Left ventricle myocardium inferior (tissue), 1 donor: ENCODE data around the gene MRC2. TPM values are rescaled to one million over a fixed set of nuclear protein-coding genes. Genes with fewer than 3 reads are reported as not detected.
"Not testable (repeated sequence)": the region's sequence is repeated elsewhere in the genome, so short reads cannot be mapped to it uniquely, and the experiment has no call there.

ENCODE experiments used
- DNase-seq: peaks from one replicate; pipeline ENCODE4 v3.0.0-alpha.2; 2020
- H3K27ac ChIP-seq: fragments of 200-600 bp; replicated peaks from 2 replicates; pipeline ENCODE4 v1.8.0; 2021
- H3K27me3 ChIP-seq: fragments of 200-600 bp; 2 replicates; pipeline ENCODE4 v1.8.0; 2021; ENCODE audit warnings: low read depth
- H3K36me3 ChIP-seq: fragments of 200-600 bp; 2 replicates; pipeline ENCODE4 v1.8.0; 2021
- H3K4me1 ChIP-seq: fragments of 200-600 bp; 2 replicates; pipeline ENCODE4 v1.8.0; 2021
- H3K4me3 ChIP-seq: fragments of 200-600 bp; 2 replicates; pipeline ENCODE4 v1.8.0; 2021; ENCODE audit warnings: mild to moderate bottlenecking, moderate library complexity
- H3K9me3 ChIP-seq: fragments of 200-600 bp; replicated peaks from 2 replicates; pipeline ENCODE4 v1.8.0; 2021
- CTCF ChIP-seq: fragments of 200-600 bp; IDR thresholded peaks from 2 replicates; pipeline ENCODE4 v1.8.0; 2021; ENCODE audit warnings: antibody characterized with exemption, mild to moderate bottlenecking, borderline replicate concordance
- intact Hi-C: fragments of 100-400 bp; cut with micrococcal nuclease; formaldehyde crosslinking; loops from one replicate; pipeline ENCODE4 v1.11.0; 2022
- total RNA-seq: library from RNA; stranded (reverse); fragmentation: NEBNext Ultra II Directional; extraction: Animal tissue kit (Norgen Biotek cat#: 25700); gene quantifications from one replicate; pipeline ENCODE4 v1.2.1, GENCODE V29; 2021
- donor health status: DM: no; HTN: yes; CAD: no; lungs with severe emphysema.

Gene MRC2
- total RNA-seq, 1 donor from 2014 or later, result 22.8 TPM

DNA sequence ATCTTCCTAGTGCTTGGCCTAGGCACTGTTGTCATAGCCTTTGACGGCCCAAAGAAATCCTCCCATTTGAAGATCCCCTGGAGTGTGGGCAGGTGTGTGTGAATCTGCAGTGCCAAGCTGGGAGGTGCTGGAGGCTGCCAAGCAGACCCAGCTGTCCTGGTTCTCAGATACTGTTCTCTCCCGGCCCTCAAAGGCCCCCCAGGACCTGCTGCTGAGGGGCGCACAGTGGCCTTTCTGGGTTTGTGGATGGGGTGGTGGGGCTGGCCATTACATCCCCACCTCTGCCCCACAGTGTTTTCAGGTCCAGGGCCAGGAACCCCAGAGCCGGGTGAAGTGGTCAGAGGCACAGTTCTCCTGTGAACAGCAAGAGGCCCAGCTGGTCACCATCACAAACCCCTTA is 60.5 kb downstream of the MRC2 start:
- peaks cover 4% of the 10 kb centered on the region for H3K4me1 ChIP-seq
- no peak for DNase-seq

DNA sequence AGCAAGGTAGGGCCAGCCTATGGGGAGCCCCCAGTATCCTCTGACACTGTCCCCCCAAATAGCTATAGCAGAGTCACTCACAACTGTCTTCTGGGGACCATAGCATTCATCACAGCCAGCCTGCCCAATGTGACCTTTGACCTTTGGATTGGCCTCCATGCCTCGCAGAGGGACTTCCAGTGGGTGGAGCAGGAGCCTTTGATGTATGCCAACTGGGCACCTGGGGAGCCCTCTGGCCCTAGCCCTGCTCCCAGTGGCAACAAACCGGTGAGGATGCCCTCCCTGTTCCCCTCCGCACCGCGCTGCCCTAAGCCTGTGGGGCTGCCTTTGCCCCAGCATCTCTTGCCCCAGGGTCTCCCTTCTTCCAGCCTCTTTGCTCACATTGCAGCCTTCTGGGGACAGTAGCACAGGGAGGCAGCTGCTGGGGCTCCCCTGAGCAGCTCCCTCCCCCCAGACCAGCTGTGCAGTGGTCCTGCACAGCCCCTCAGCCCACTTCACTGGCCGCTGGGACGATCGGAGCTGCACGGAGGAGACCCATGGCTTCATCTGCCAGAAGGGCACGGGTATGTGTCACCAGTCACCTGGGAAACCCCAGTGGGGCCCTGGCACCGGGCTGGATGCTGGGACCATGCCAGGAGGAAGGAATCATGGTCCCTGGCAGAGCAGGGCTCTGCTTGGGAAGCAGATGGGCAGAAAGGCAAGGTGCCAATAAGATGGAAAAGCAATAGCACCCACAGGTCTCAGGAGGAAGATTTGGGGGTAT is 61.1 kb downstream of the MRC2 start:
- no peaks in the 10 kb centered on the region for H3K27me3 ChIP-seq
- DNase-seq, result no peak
- H3K4me3 ChIP-seq, result no peak overlapping the region
- intact Hi-C loops, result no loop called here
- H3K9me3 ChIP-seq, result no peaks in the 10 kb centered on the region
- H3K4me1 ChIP-seq, result peaks cover 8% of the 10 kb centered on the region
- H3K36me3 ChIP-seq, result no peaks in the 10 kb centered on the region
- TF ChIP-seq CTCF, result no peak
- no peak overlapping the region for H3K27ac ChIP-seq

More for the DNA sequence above, 60.5 kb downstream of the MRC2 start:
- no peak for TF ChIP-seq CTCF
- H3K4me3 ChIP-seq, result no peak overlapping the region
- intact Hi-C loops, result no loop called here
- no peak overlapping the region for H3K27ac ChIP-seq
- H3K9me3 ChIP-seq, result no peaks in the 10 kb centered on the region
- H3K27me3 ChIP-seq, result no peaks in the 10 kb centered on the region
- no peaks in the 10 kb centered on the region for H3K36me3 ChIP-seq

GRCh38 chr17:62689441-62690167 is 62.1 kb downstream of the MRC2 start:
- intact Hi-C loops, result no loop called here
- TF ChIP-seq CTCF, result no peak
- DNase-seq, result no peak

GRCh38 chr17:62690168-62690897 is 62.9 kb downstream of the MRC2 start:
- intact Hi-C loops, result no loop called here
- Histone ChIP-seq H3K27ac (no peak overlapping the region), H3K27me3 (no peaks in the 10 kb centered on the region), H3K9me3 (no peaks in the 10 kb centered on the region), H3K36me3 (no peaks in the 10 kb centered on the region), H3K4me1 (peaks cover 21% of the 10 kb centered on the region), H3K4me3 (no peak overlapping the region)
- TF ChIP-seq CTCF, result no peak
- DNase-seq, result no peak

More at GRCh38 chr17:62689441-62690167, 62.1 kb downstream of the MRC2 start:
- H3K4me1 ChIP-seq, result peaks cover 16% of the 10 kb centered on the region
- H3K36me3 ChIP-seq, result no peaks in the 10 kb centered on the region
- no peak overlapping the region for H3K27ac ChIP-seq
- no peak overlapping the region for H3K4me3 ChIP-seq
- no peaks in the 10 kb centered on the region for H3K9me3 ChIP-seq
- H3K27me3 ChIP-seq, result no peaks in the 10 kb centered on the region

DNA sequence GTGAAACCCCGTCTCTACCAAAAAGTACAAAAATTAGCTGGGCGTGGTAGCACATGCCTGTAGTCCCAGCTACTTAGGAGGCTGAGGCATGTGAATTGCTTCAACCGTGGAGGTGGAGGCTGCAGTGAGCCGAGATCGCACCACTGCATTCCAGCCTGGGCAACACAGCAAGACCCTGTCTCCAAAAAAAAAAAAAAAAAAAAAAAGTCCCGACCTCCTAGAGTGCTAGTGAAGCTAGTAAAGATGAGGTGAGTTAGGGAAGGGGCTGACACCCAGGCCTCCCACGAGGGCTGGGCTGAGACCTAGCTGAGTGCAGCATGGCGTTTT is 64.1 kb downstream of the MRC2 start:
- H3K4me1 ChIP-seq, result peaks cover 24% of the 10 kb centered on the region
- intact Hi-C loops, H3K36me3 ChIP-seq, DNase-seq, H3K4me3 ChIP-seq, H3K27me3 ChIP-seq, H3K27ac ChIP-seq, H3K9me3 ChIP-seq: not testable (repeated sequence)
